HG02938 (cell line): Measurements from ENCODE around the gene PIGT.
A peak's percentile ranks its signal among the peaks of the same experiment; 100 is the strongest.
"Not testable (repeated sequence)": the region's sequence is repeated elsewhere in the genome, so short reads cannot be mapped to it uniquely, and the experiment has no call there.

Experiments used
- ATAC-seq: cut with Tn5 transposase; IDR thresholded peaks from one replicate; pipeline ENCODE4 v1.9.1; 2021; ENCODE audit warnings: mild to moderate bottlenecking, moderate library complexity; ENCODE audit not compliant: unreplicated experiment

Gene PIGT

GRCh38 chr20:45462711-45463509 is 47.0 kb downstream of the PIGT start:
- ATAC-seq = peak; percentile 48

GRCh38 chr20:45463709-45464108 is 47.8 kb downstream of the PIGT start:
- ATAC-seq = no peak

DNA sequence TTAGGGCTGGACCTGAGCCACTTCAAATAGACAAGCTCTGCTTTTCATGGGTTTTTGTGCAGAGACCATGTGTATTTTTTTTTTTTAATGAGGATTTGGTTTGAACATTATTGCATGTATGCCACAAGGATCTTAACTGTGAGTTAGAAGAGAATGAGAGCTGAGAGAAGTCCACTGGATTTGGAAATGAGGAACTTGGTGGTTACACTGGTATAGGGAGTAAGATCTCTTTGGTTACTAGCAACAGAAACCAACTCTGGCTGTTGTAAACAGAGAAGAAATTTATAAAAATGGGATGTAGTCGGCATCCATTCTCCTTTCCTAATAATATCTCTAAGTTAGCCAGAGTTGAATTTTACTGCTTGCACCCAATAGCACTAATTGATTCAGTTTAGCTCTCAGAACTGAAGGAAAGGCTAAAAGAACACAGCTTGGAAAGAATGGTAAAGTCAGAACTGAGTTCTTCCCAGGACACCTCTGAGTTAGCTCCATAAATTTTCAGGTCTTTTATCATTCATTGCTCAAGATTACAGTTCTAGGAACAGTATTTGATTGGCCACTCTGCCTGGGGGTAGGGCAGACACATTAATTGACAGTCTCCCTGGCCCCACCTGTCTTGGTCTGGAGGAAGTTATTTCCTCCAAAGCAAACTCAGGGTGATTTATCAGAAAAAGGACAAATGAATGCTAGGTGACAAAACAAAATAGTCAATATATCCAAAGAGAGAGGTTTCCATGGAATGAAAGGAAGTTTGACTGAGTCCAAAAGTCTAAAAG is 49.7 kb downstream of the PIGT start:
- no peak for ATAC-seq

DNA sequence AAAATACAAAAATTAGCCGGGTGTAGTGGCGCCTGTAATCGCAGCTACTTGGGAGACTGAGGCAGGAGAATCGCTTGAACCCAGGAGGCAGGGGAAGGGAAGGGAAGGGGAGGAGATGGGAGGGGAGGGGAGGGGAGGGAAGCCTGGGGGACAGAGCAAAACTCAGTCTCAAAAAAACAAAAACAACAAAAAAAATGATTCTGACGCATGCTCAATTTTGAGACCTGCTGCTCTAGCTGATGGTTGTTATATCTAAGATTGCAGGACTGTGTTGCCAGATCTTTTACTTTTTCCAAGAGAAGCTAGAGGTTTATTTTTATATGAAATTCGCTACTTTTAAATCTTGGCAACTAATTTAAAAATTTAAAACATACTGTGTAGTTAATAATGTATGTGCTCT is 51.2 kb downstream of the PIGT start:
- ATAC-seq = no peak

- no peak for ATAC-seq
Observed at GRCh38 chr20:45467861-45468260, 51.9 kb downstream of the PIGT start.

- no peak for ATAC-seq
Observed at GRCh38 chr20:45469336-45470261, 53.7 kb downstream of the PIGT start, which contains the start of gene WFDC2. Gene WFDC2, plus strand, starts transcription at chr20:45469753. Its CDS starts 29 bp downstream, at chr20:45469782.

GRCh38 chr20:45470262-45470931 is 54.5 kb downstream of the PIGT start:
- ATAC-seq = peak; percentile 45

- ATAC-seq = peak; percentile 10
Observed at GRCh38 chr20:45470937-45471336, 55.0 kb downstream of the PIGT start.

GRCh38 chr20:45472286-45472685 is 56.3 kb downstream of the PIGT start:
- ATAC-seq = not testable (repeated sequence)
